OCI-LY3 (cell line): ENCODE results near the gene ADARB2.

ENCODE experiments used
- H2AFZ ChIP-seq: fragments of 200-600, 300-600 bp; shearing (Covaris generic); 2 replicates; pipeline ENCODE4 v1.6.0; 2014; ENCODE audit warnings: antibody characterized with exemption, low read depth, low read length
- H3K27ac ChIP-seq: fragments of 200-600, 300-600 bp; sonication (generic); 2 replicates; pipeline ENCODE4 v1.5.1; 2014; ENCODE audit warnings: mild to moderate bottlenecking, low read length, moderate library complexity, mixed read lengths
- H3K27me3 ChIP-seq: fragments of 200-600, 300-600 bp; sonication (generic); 2 replicates; pipeline ENCODE4 v1.6.1; 2014; ENCODE audit warnings: low read depth, low read length, mixed read lengths
- H3K36me3 ChIP-seq: fragments of 200-600, 300-600 bp; sonication (generic); replicated peaks from 2 replicates; pipeline ENCODE3; 2014; ENCODE audit warnings: low read depth, low read length, mixed read lengths
- H3K4me1 ChIP-seq: fragments of 300-600, 200-600 bp; sonication (generic); 2 replicates; pipeline ENCODE4 v1.6.1; 2014; ENCODE audit warnings: low read length, mixed read lengths
- H3K4me2 ChIP-seq: fragments of 200-600, 300-600 bp; sonication (generic); 2 replicates; pipeline ENCODE4 v1.6.1; 2014; ENCODE audit warnings: low read length, mixed read lengths
- H3K4me3 ChIP-seq: fragments of 300-600, 200-600 bp; sonication (generic); 2 replicates; pipeline ENCODE4 v1.5.1; 2014; ENCODE audit warnings: antibody characterized with exemption, mild to moderate bottlenecking, low read length, moderate library complexity
- H3K79me2 ChIP-seq: fragments of 300-600, 200-600 bp; shearing (Covaris generic); 2 replicates; pipeline ENCODE4 v1.6.1; 2014; ENCODE audit warnings: mild to moderate bottlenecking, low read length, mixed read lengths
- H3K9ac ChIP-seq: fragments of 300-600, 200-600 bp; shearing (Covaris generic); 2 replicates; pipeline ENCODE4 v1.6.0; 2014; ENCODE audit warnings: mild to moderate bottlenecking, low read length, moderate library complexity
- H3K9me3 ChIP-seq: fragments of 200-600, 300-600 bp; shearing (Covaris generic); 2 replicates; pipeline ENCODE4 v1.6.1; 2014; ENCODE audit warnings: low read length, mixed read lengths; ENCODE audit not compliant: insufficient read depth
- H4K20me1 ChIP-seq: fragments of 200-600, 300-600 bp; sonication (generic); 2 replicates; pipeline ENCODE4 v1.6.1; 2016; ENCODE audit warnings: low read length, mixed read lengths; ENCODE audit not compliant: insufficient read depth
- EZH2phosphoT487 ChIP-seq: fragments of 200-600 bp; shearing (Covaris generic); IDR thresholded peaks from 2 replicates; pipeline ENCODE4 v1.6.1; 2018; ENCODE audit warnings: antibody characterized with exemption, mixed run types, low read depth
- TF ChIP-seq, protein P1 (sequence below): fragments of 200-600, 300-600 bp; sonication (generic); IDR thresholded peaks from 2 replicates; pipeline ENCODE4 v1.5.1; 2014; ENCODE audit warnings: antibody characterized with exemption, low read length, low read depth

Gene ADARB2

GRCh38 chr10:1733720-1734119 is 3.6 kb downstream of the ADARB2 start:
- TF ChIP-seq EZH2phosphoT487 = no peak
- TF ChIP-seq, protein P1, sequence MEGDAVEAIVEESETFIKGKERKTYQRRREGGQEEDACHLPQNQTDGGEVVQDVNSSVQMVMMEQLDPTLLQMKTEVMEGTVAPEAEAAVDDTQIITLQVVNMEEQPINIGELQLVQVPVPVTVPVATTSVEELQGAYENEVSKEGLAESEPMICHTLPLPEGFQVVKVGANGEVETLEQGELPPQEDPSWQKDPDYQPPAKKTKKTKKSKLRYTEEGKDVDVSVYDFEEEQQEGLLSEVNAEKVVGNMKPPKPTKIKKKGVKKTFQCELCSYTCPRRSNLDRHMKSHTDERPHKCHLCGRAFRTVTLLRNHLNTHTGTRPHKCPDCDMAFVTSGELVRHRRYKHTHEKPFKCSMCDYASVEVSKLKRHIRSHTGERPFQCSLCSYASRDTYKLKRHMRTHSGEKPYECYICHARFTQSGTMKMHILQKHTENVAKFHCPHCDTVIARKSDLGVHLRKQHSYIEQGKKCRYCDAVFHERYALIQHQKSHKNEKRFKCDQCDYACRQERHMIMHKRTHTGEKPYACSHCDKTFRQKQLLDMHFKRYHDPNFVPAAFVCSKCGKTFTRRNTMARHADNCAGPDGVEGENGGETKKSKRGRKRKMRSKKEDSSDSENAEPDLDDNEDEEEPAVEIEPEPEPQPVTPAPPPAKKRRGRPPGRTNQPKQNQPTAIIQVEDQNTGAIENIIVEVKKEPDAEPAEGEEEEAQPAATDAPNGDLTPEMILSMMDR = no peak
- H3K9me3 ChIP-seq = no peaks in the 10 kb centered on the region
- H3K4me3 ChIP-seq = no peak overlapping the region
- H2AFZ ChIP-seq = no peak overlapping the region
- H3K27me3 ChIP-seq = no peaks in the 10 kb centered on the region
- no peaks in the 10 kb centered on the region for H4K20me1 ChIP-seq
- no peak overlapping the region for H3K27ac ChIP-seq
- no peaks in the 10 kb centered on the region for H3K4me1 ChIP-seq
- no peaks in the 10 kb centered on the region for H3K36me3 ChIP-seq
- H3K9ac ChIP-seq = no peak overlapping the region
- H3K4me2 ChIP-seq = no peak overlapping the region
- no peaks in the 10 kb centered on the region for H3K79me2 ChIP-seq

DNA sequence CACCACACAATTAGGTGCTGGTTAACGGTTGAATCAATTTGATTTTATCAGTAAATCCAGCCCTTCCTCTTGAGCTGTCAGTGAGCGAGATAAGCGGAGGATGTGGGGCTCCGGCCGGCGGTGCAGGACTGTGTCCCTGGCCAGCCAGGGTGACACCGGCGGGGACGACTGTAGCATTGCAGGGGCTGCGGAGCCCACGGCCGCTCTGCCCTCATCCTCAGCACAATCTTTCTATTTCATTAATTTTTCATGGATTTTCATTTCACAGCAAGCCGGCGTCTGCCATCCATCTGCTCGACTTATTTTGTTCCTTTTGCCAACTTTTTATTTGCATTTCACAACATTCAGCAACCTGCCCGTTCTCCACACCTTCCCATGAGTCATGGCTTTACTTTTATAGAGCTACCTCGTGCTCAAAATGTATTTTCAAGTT is 4.7 kb downstream of the ADARB2 start:
- Histone ChIP-seq H3K36me3 (no peaks in the 10 kb centered on the region), H3K4me1 (no peaks in the 10 kb centered on the region), H3K79me2 (no peaks in the 10 kb centered on the region), H3K27ac (no peak overlapping the region), H3K9me3 (no peaks in the 10 kb centered on the region), H3K9ac (no peak overlapping the region), H3K27me3 (no peaks in the 10 kb centered on the region), H3K4me2 (no peak overlapping the region), H2AFZ (no peak overlapping the region), H3K4me3 (no peak overlapping the region), H4K20me1 (no peaks in the 10 kb centered on the region)
- TF ChIP-seq, protein P1 = no peak
- no peak for TF ChIP-seq EZH2phosphoT487

DNA sequence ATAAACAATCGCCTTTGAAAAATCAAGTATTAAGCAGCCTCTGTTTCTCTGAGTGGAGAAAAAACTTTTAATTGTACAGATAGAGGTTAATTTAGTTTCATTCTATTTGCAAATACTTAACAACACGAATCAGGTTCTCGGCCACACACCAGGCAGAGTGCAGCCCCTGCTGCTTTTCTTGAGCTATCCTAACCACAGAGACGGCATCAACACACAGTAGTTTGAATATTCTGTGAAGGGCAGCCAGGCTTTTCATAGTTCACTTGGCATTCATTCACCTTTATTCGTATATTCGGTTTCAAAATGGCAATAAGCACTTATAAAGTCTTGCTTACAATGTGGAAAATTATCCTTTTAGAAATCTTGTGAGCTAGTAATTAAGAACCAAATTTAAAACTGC is 5.7 kb downstream of the ADARB2 start:
- no peak overlapping the region for H2AFZ ChIP-seq
- H3K4me3 ChIP-seq = no peak overlapping the region
- TF ChIP-seq, protein P1 = no peak
- TF ChIP-seq EZH2phosphoT487 = no peak
- H3K79me2 ChIP-seq = no peaks in the 10 kb centered on the region
- H3K27ac ChIP-seq = no peak overlapping the region
- no peaks in the 10 kb centered on the region for H3K36me3 ChIP-seq
- no peaks in the 10 kb centered on the region for H4K20me1 ChIP-seq
- no peak overlapping the region for H3K9ac ChIP-seq
- no peaks in the 10 kb centered on the region for H3K9me3 ChIP-seq
- no peaks in the 10 kb centered on the region for H3K27me3 ChIP-seq
- H3K4me2 ChIP-seq = no peak overlapping the region
- H3K4me1 ChIP-seq = no peaks in the 10 kb centered on the region

GRCh38 chr10:1729751-1730150 is 7.6 kb downstream of the ADARB2 start:
- Histone ChIP-seq H3K27ac (no peak overlapping the region), H2AFZ (no peak overlapping the region), H3K9ac (no peak overlapping the region), H3K4me2 (no peak overlapping the region), H3K27me3 (no peaks in the 10 kb centered on the region), H3K36me3 (no peaks in the 10 kb centered on the region), H3K79me2 (no peaks in the 10 kb centered on the region), H3K9me3 (no peaks in the 10 kb centered on the region), H3K4me1 (no peaks in the 10 kb centered on the region), H3K4me3 (no peak overlapping the region), H4K20me1 (no peaks in the 10 kb centered on the region)
- TF ChIP-seq, protein P1 = no peak
- no peak for TF ChIP-seq EZH2phosphoT487
